ENCODE measurements around the gene YAP1. TPM values are rescaled to one million over a fixed set of nuclear protein-coding genes. Genes with fewer than 3 reads are reported as not detected.

The YAP1 gene
- total RNA-seq, 4 donors from 2014 or later, result 220 to 343 (median 275) TPM

DNA sequence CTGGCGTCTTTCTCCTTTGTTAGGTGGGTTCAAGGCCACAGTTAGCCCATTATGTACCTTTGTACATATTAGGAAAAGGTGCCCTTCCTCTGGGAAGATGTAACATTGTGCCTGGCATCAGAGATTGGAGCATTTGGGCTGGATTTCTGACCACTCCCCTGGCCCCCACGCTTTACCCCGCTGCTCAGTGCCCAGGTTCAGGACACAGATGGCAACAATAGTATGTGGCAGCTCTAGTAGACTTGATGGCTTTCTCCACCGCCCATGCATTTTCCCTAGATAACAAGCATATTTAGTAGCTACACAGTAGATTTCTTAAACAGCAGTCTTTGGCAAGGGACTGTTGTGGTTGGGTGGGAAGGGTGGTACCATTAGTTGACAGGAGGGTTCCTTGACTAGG lies 53.1 kb downstream of the YAP1 start:
- no peaks in the 10 kb centered on the region for H3K9me3 ChIP-seq
- H3K36me3 ChIP-seq, result peaks cover 0 to 7% (median 1%) of the 10 kb centered on the region in 4 donors
- peaks cover 3 to 41% (median 25%) of the 10 kb centered on the region in 4 donors for H3K4me1 ChIP-seq
- 92% methylated on average over 4 of the region's 4 CpGs for WGBS
- no peak overlapping the region for H3K4me3 ChIP-seq
- intact Hi-C loops (cut with DNase I), result no loop called here
- H3K27me3 ChIP-seq, result no peaks in the 10 kb centered on the region
- H3K27ac ChIP-seq (replicated peaks in 1 of 4), result peak overlapping the region in 1 of 4 donors; percentile 4
- TF ChIP-seq POLR2A (IDR thresholded peaks at IDR 0.05; ENCODE audit: low read depth) (no peak), EP300 (IDR thresholded peaks at IDR 0.05) (no peak), POLR2AphosphoS5 (IDR thresholded peaks at IDR 0.05) (no peak)
- TF ChIP-seq, protein P1, sequence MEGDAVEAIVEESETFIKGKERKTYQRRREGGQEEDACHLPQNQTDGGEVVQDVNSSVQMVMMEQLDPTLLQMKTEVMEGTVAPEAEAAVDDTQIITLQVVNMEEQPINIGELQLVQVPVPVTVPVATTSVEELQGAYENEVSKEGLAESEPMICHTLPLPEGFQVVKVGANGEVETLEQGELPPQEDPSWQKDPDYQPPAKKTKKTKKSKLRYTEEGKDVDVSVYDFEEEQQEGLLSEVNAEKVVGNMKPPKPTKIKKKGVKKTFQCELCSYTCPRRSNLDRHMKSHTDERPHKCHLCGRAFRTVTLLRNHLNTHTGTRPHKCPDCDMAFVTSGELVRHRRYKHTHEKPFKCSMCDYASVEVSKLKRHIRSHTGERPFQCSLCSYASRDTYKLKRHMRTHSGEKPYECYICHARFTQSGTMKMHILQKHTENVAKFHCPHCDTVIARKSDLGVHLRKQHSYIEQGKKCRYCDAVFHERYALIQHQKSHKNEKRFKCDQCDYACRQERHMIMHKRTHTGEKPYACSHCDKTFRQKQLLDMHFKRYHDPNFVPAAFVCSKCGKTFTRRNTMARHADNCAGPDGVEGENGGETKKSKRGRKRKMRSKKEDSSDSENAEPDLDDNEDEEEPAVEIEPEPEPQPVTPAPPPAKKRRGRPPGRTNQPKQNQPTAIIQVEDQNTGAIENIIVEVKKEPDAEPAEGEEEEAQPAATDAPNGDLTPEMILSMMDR (IDR thresholded peaks at IDR 0.05), result no peak
- no peak for DNase-seq (ENCODE audit: extremely low spot score)

DNA sequence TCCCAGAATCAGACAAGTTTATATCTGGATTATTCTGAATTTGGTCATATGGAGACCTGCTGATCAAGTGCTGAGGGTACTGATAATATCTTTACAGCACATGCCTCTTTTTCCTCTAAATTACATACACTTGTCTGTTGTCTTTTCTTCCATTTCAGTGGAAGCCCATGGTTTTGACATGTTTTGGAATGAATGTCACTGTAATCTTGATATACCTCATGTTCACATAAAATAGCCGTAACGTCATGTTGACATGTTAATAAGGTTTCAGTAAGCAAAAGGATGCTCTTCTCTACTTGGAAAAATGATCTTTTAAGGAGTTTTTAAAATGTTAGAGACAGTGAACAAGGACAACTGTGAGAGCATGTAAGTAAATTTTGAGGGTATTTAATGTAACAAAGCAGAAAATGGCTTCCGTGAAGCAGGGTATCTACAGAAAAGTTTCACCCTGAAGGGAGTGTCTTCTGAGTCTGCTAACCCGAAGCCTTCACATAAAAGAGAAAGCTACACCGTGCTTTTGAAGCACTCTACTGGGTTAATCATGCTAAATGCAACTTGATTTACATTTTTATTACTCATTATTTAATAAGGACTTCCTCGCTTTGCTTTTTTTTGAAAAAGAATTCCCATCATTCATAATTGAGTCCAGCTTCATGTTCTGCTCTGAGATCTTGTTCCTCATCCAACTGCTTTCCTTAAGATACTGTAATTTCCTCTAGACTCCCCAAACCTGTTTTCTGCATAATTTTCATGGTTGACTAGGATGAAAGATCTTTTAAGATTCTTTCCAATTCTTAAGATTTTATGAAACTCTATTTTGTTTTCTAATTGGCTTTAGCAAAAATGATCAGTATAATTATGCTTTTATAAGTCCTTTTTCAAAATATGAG lies 56.2 kb downstream of the YAP1 start:
- no peaks in the 10 kb centered on the region for H3K27me3 ChIP-seq
- no peaks in the 10 kb centered on the region for H3K9me3 ChIP-seq
- TF ChIP-seq POLR2AphosphoS5 (IDR thresholded peaks at IDR 0.05) (no peak), EP300 (IDR thresholded peaks at IDR 0.05) (no peak), POLR2A (IDR thresholded peaks at IDR 0.05; ENCODE audit: low read depth) (no peak)
- TF ChIP-seq, protein P1 (IDR thresholded peaks at IDR 0.05), result no peak
- DNase-seq (ENCODE audit: extremely low spot score), result no peak
- peaks cover 0 to 7% (median 1%) of the 10 kb centered on the region in 4 donors for H3K36me3 ChIP-seq
- 89% methylated on average over 6 of the region's 6 CpGs for WGBS
- H3K4me1 ChIP-seq, result peaks cover 0 to 48% (median 28%) of the 10 kb centered on the region in 4 donors
- intact Hi-C loops (cut with DNase I), result no loop called here
- H3K4me3 ChIP-seq, result no peak overlapping the region
- H3K27ac ChIP-seq (replicated peaks in 1 of 4), result no peak overlapping the region

DNA sequence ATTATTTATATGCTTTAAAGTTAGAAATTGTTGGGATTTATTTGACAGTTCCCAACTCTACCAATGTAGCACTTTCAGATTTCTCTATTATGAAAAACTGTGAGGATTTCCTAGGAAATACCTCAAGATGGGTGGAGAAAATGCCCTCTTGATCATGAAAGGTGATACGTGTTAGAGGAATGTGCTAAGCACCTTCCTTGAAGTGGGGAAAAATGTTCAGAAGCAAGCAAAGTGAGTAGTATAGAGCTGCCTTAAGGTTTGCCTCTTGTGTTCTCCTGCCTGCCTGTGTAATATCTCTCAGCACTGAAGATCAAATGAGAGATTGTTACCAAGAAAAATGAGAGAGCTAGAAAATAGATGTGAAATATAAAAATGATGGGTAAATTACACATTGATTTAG lies 58.2 kb downstream of the YAP1 start:
- WGBS, result 63% methylated on average over 1 of the region's 1 CpG
- H3K9me3 ChIP-seq, result no peaks in the 10 kb centered on the region
- H3K27ac ChIP-seq (replicated peaks in 1 of 4), result no peak overlapping the region
- peaks cover 0 to 50% (median 36%) of the 10 kb centered on the region in 4 donors for H3K4me1 ChIP-seq
- H3K27me3 ChIP-seq, result no peaks in the 10 kb centered on the region
- intact Hi-C loops (cut with DNase I), result no loop called here
- peaks cover 0 to 3% (median 0%) of the 10 kb centered on the region in 4 donors for H3K36me3 ChIP-seq
- DNase-seq (ENCODE audit: extremely low spot score), result no peak
- H3K4me3 ChIP-seq, result no peak overlapping the region
- TF ChIP-seq, protein P1 (IDR thresholded peaks at IDR 0.05), result no peak
- no peak for TF ChIP-seq POLR2A (IDR thresholded peaks at IDR 0.05; ENCODE audit: low read depth)
- TF ChIP-seq EP300 (IDR thresholded peaks at IDR 0.05), result no peak
- TF ChIP-seq POLR2AphosphoS5 (IDR thresholded peaks at IDR 0.05), result no peak

DNA sequence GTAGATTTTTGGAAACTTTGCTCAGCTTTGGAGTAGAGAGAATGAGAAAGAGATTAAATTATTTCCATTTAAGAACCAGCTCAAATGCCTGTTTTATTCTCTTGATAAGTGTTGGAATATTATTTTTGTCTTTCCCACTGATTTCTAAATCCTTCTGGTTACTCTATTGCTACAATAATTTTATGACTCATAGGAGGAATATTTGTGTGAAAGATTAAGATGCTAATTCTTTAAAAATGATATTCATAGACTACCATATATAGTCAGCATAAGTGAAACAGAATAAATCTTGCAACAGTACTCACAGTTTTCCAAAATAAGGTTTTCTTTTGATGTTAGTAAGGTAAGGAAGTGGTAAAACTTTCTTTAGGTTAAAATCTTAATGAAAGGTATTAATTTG lies 60.9 kb downstream of the YAP1 start:
- intact Hi-C loops (cut with DNase I), result loop anchor here (10.0 kb wide), 1 partner anchor 56 kb away; the partner anchor contains the start of gene YAP1
- Histone ChIP-seq H3K27me3 (no peaks in the 10 kb centered on the region), H3K4me3 (no peak overlapping the region), H3K9me3 (no peaks in the 10 kb centered on the region), H3K27ac (replicated peaks in 1 of 4) (peak overlapping the region; percentile 15 to 58 (median 50)), H3K36me3 (peaks cover 0 to 14% (median 7%) of the 10 kb centered on the region in 4 donors), H3K4me1 (peaks cover 0 to 42% (median 33%) of the 10 kb centered on the region in 4 donors)
- TF ChIP-seq POLR2A (IDR thresholded peaks at IDR 0.05; ENCODE audit: low read depth) (no peak), POLR2AphosphoS5 (IDR thresholded peaks at IDR 0.05) (no peak), EP300 (IDR thresholded peaks at IDR 0.05) (no peak)
- TF ChIP-seq, protein P1 (IDR thresholded peaks at IDR 0.05), result no peak
- no peak for DNase-seq (ENCODE audit: extremely low spot score)

Measured in esophagus muscularis mucosa (tissue), 4 donors.